ENCODE measurements around the gene TRPC4. TPM values are rescaled to one million over a fixed set of nuclear protein-coding genes. Genes with fewer than 3 reads are reported as not detected.

The TRPC4 gene
- total RNA-seq, 4 donors from 2014 or later: 0.33 to 4.2 (median 0.46) TPM; not detected in 1

DNA sequence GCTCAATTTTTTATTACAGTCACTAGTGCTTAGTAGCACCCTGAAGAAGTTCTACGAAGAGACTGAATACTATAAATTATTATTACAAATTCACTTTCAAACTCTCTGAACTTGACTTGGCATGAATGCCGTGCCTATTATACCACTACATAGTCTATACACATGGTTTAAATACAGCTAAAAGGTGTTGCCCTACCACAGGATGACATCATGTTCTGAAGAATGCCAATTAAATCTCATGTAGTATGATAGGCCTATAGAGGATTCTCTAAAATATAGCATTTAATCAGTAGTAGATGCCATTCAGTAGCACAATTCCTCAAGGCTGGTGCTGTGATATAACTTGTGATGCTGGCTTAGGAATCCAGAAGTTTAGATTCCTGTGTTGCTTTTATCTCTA lies 254.3 kb downstream of the TRPC4 start:
- Histone ChIP-seq H3K4me3 (no peak overlapping the region), H3K36me3 (no peaks in the 10 kb centered on the region), H3K9me3 (no peaks in the 10 kb centered on the region), H3K27ac (replicated peaks in 1 of 4) (no peak overlapping the region), H3K4me1 (peaks cover 0 to 19% (median 6%) of the 10 kb centered on the region in 4 donors), H3K27me3 (no peaks in the 10 kb centered on the region)
- intact Hi-C loops (cut with DNase I): no loop called here
- WGBS: 83% methylated on average over 2 of the region's 2 CpGs
- DNase-seq (ENCODE audit: extremely low spot score): no peak
- no peak for TF ChIP-seq EP300 (IDR thresholded peaks at IDR 0.05)
- TF ChIP-seq, protein P1, sequence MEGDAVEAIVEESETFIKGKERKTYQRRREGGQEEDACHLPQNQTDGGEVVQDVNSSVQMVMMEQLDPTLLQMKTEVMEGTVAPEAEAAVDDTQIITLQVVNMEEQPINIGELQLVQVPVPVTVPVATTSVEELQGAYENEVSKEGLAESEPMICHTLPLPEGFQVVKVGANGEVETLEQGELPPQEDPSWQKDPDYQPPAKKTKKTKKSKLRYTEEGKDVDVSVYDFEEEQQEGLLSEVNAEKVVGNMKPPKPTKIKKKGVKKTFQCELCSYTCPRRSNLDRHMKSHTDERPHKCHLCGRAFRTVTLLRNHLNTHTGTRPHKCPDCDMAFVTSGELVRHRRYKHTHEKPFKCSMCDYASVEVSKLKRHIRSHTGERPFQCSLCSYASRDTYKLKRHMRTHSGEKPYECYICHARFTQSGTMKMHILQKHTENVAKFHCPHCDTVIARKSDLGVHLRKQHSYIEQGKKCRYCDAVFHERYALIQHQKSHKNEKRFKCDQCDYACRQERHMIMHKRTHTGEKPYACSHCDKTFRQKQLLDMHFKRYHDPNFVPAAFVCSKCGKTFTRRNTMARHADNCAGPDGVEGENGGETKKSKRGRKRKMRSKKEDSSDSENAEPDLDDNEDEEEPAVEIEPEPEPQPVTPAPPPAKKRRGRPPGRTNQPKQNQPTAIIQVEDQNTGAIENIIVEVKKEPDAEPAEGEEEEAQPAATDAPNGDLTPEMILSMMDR (IDR thresholded peaks at IDR 0.05): no peak
- no peak for TF ChIP-seq POLR2AphosphoS5 (IDR thresholded peaks at IDR 0.05)

DNA sequence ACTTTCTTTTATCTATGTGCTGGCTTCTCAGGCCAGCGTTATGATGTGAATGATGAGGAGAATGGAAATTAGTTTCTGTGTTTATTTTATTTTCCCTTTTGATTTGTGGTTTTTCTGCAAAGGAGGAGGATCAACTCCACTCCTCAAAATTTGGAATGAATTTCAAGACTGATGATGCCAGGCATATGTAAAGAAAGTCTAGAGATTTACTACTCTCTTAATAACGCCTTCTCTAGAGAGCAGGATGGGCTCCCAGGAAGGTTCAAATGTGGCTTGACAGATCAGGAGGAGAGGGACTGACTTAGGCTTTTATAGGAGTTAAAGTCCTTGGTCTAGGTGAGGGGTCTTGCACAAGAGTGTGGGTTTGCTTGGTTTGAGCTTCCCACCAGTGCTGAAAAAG lies 255.9 kb downstream of the TRPC4 start:
- no peak overlapping the region for H3K4me3 ChIP-seq
- WGBS: 87% methylated on average over 2 of the region's 2 CpGs
- H3K27ac ChIP-seq (replicated peaks in 1 of 4): no peak overlapping the region
- intact Hi-C loops (cut with DNase I): no loop called here
- no peak for TF ChIP-seq POLR2AphosphoS5 (IDR thresholded peaks at IDR 0.05)
- TF ChIP-seq, protein P1 (IDR thresholded peaks at IDR 0.05): no peak
- TF ChIP-seq EP300 (IDR thresholded peaks at IDR 0.05): no peak
- no peak for TF ChIP-seq POLR2A (IDR thresholded peaks at IDR 0.05; ENCODE audit: low read depth)
- peaks cover 0 to 18% (median 6%) of the 10 kb centered on the region in 4 donors for H3K4me1 ChIP-seq
- no peaks in the 10 kb centered on the region for H3K27me3 ChIP-seq
- no peaks in the 10 kb centered on the region for H3K9me3 ChIP-seq
- no peaks in the 10 kb centered on the region for H3K36me3 ChIP-seq
- DNase-seq (ENCODE audit: extremely low spot score): no peak

DNA sequence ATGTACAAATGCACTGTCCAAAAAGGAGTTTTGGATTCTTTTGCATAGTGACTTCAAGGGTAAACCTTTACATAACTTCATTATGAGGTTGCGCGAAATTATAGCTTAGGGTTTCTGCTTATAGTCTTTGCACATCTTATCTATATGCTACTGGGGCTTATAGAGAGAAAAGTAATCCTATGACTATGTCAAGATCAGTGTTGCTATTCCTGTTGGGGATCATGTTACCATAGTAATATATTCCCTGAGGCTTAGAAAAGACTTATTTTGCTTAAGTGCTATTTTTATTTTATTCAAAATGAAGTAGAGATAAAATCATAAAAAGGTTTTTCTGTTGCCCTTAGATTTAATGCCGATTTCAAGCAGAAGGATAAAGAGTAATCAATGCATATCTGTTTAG lies 256.3 kb downstream of the TRPC4 start:
- Histone ChIP-seq H3K9me3 (no peaks in the 10 kb centered on the region), H3K27ac (replicated peaks in 1 of 4) (no peak overlapping the region), H3K4me3 (no peak overlapping the region), H3K4me1 (peaks cover 0 to 14% (median 6%) of the 10 kb centered on the region in 4 donors), H3K27me3 (no peaks in the 10 kb centered on the region), H3K36me3 (no peaks in the 10 kb centered on the region)
- DNase-seq (ENCODE audit: extremely low spot score): no peak
- TF ChIP-seq, protein P1 (IDR thresholded peaks at IDR 0.05): no peak
- TF ChIP-seq POLR2A (IDR thresholded peaks at IDR 0.05; ENCODE audit: low read depth): no peak
- TF ChIP-seq POLR2AphosphoS5 (IDR thresholded peaks at IDR 0.05): no peak
- no peak for TF ChIP-seq EP300 (IDR thresholded peaks at IDR 0.05)
- WGBS: 84% methylated on average over 3 of the region's 3 CpGs
- intact Hi-C loops (cut with DNase I): no loop called here

DNA sequence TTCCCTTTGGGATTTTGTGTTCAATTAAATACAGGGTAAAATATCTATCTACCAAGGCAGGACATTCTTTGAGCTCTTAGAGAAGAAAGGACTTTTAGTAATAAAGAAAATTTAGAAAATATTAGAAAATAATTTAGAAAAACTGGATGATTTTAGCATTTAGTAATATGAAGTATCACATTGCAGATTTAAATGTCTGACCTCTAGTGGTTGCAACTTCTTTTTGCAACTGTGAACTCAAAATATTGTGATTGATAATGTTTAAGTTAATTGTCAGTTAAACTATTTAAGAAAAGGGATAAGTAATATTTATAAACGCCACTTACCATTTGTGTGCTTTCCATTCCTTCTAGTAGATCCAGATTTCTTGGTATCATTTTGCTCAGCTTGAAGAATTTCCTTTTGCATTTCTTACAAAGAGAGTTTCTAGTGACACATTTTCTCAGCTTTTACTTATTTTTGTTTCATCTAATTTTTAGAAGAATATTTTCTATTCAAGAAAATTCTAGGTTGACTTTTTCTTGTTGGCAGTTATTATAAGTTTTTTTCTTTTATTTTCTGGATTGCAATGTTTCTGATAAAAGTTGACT lies 260.7 kb downstream of the TRPC4 start:
- Histone ChIP-seq H3K9me3 (no peaks in the 10 kb centered on the region), H3K36me3 (no peaks in the 10 kb centered on the region), H3K27ac (replicated peaks in 1 of 4) (no peak overlapping the region), H3K27me3 (no peaks in the 10 kb centered on the region), H3K4me1 (no peaks in the 10 kb centered on the region), H3K4me3 (no peak overlapping the region)
- no peak for DNase-seq (ENCODE audit: extremely low spot score)
- TF ChIP-seq, protein P1 (IDR thresholded peaks at IDR 0.05): peak in 1 of 3 experiments; percentile 34
- no peak for TF ChIP-seq EP300 (IDR thresholded peaks at IDR 0.05)
- intact Hi-C loops (cut with DNase I): loop anchor here (10.0 kb wide), 2 partner anchors 494 to 534 kb away; no protein-coding TSS in a partner anchor
- 59% methylated on average over 1 of the region's 1 CpG for WGBS

All from esophagus muscularis mucosa (tissue), 4 donors.